Spleen (tissue), 11 donors: Measurements from ENCODE around the gene BEX5. TPM values are rescaled to one million over a fixed set of nuclear protein-coding genes. Genes with fewer than 3 reads are reported as not detected.
"Not testable (repeated sequence)": the region's sequence is repeated elsewhere in the genome, so short reads cannot be mapped to it uniquely, and the experiment has no call there.

ENCODE experiments used
- DNase-seq: peaks from one replicate; pipeline ENCODE4 v3.0.0-alpha.2; 2020
- H3K27ac ChIP-seq, 8 donors: fragments of 200-600 bp; sonication (generic) in 7 of 8; 1 replicate in 4 of 8; 2 replicates in 4 of 8; pipeline versions ENCODE4 v1.5.0 to v1.8.0; 2016 to 2021; ENCODE audit warnings: inconsistent platforms in 4 of 8, mild to moderate bottlenecking in 4 of 8, moderate library complexity in 1 of 8
- H3K27me3 ChIP-seq, 7 donors: fragments of 200-600 bp; sonication (generic) in 6 of 7; replicated peaks in 1 of 7; 1 replicate in 4 of 7; 2 replicates in 3 of 7; pipeline versions ENCODE4 v1.5.0 to v1.8.0; 2016 to 2021; ENCODE audit warnings: inconsistent platforms in 3 of 7, mild to moderate bottlenecking in 1 of 7
- H3K36me3 ChIP-seq, 6 donors: fragments of 200-600 bp; sonication (generic) in 5 of 6; 1 replicate in 4 of 6; 2 replicates in 2 of 6; pipeline versions ENCODE4 v1.5.0 to v1.8.0; 2016 to 2021; ENCODE audit warnings: inconsistent platforms in 2 of 6
- H3K4me1 ChIP-seq, 6 donors: fragments of 200-600 bp; sonication (generic) in 5 of 6; 1 replicate in 3 of 6; 2 replicates in 3 of 6; pipeline versions ENCODE4 v1.5.0 to v1.8.0; 2016 to 2021; ENCODE audit warnings: inconsistent platforms in 3 of 6
- H3K4me3 ChIP-seq, 8 donors: fragments of 200-600 bp; sonication (generic) in 7 of 8; 1 replicate in 4 of 8; 2 replicates in 4 of 8; pipeline versions ENCODE4 v1.5.0 to v1.8.0; 2016 to 2021; ENCODE audit warnings: inconsistent platforms in 4 of 8, mild to moderate bottlenecking in 4 of 8, moderate library complexity in 2 of 8
- H3K9me3 ChIP-seq, 8 donors: fragments of 200-600 bp; sonication (generic) in 7 of 8; 1 replicate in 4 of 8; 2 replicates in 4 of 8; pipeline versions ENCODE4 v1.5.0 to v1.8.0; 2016 to 2021; ENCODE audit warnings: inconsistent platforms in 4 of 8
- POLR2A ChIP-seq, 3 donors: fragments of 450-650 bp; IDR thresholded peaks; one replicate each; pipeline ENCODE4 v1.5.1; 2017; ENCODE audit warnings: antibody characterized with exemption in 3 of 3, mild to moderate bottlenecking in 1 of 3
- POLR2AphosphoS5 ChIP-seq, 3 donors: sonication (generic); formaldehyde crosslinking; IDR thresholded peaks; one replicate each; pipeline ENCODE4 v1.5.1; 2017; ENCODE audit warnings: antibody characterized with exemption in 3 of 3
- WGBS, 5 donors: extraction: QIAGEN DNeasy Blood & Tissue Kit in 3 of 5; methylation state at CpG; one replicate each; pipeline versions ENCODE4 v1.1.5 to v1.1.7; 2013 to 2018; 5-methylcytosine and 5-hydroxymethylcytosine counted together
- intact Hi-C: fragments of 100-400 bp; cut with DNase I; formaldehyde crosslinking; loops from one replicate; pipeline ENCODE4 v1.15.0; 2023; ENCODE audit warnings: low total_unique reads
- polyA plus RNA-seq, 3 donors: library from polyadenylated mRNA; stranded (reverse); fragments of 200-250 nt; gene quantifications; one replicate each; pipeline ENCODE4 v1.2.1, GENCODE V29; 2013
- total RNA-seq, 7 donors: library from RNA; depleted of rRNA in 3 of 7; stranded (reverse); fragments of >200 nt in 3 of 7; fragmentation: NEBNext Ultra II Directional in 4 of 7; extraction: Animal tissue kit (Norgen Biotek cat#: 25700) in 4 of 7; gene quantifications; one replicate each; pipeline versions ENCODE4 v1.1.0 to v1.2.1, GENCODE V29; 2016 to 2021
- TF ChIP-seq, protein P1 (sequence below), 11 experiments: fragments of 200-600 bp in 7 of 11; fragments of 450-650 bp in 4 of 11; sonication (generic) in 4 of 11; IDR thresholded peaks in 8 of 11; conservative IDR thresholded peaks in 3 of 11; 1 replicate in 7 of 11; 2 replicates in 4 of 11; pipeline versions ENCODE4 v1.4.0 to v1.8.0; 2016 to 2021; ENCODE audit warnings: antibody characterized with exemption in 11 of 11, inconsistent platforms in 4 of 11, mild to moderate bottlenecking in 1 of 11
- donor health status: healthy with polysubstance abuse.
- donor health status: DM: no; HTN: no; CAD: no; lungs with moderate emphysema.
- donor health status: DM: no; HTN: no; CAD: no.
- donor health status: Bipolar disorder and iron deficiency.
- donor health status: healthy.
- donor health status: DM: no; HTN: no; CAD: no.
- donor health status: DM: yes; HTN: yes; CAD: no.

BEX5 gene
- total and polyA plus RNA-seq, 10 donors = 1.8 to 5.1 (median 3.1) TPM

DNA sequence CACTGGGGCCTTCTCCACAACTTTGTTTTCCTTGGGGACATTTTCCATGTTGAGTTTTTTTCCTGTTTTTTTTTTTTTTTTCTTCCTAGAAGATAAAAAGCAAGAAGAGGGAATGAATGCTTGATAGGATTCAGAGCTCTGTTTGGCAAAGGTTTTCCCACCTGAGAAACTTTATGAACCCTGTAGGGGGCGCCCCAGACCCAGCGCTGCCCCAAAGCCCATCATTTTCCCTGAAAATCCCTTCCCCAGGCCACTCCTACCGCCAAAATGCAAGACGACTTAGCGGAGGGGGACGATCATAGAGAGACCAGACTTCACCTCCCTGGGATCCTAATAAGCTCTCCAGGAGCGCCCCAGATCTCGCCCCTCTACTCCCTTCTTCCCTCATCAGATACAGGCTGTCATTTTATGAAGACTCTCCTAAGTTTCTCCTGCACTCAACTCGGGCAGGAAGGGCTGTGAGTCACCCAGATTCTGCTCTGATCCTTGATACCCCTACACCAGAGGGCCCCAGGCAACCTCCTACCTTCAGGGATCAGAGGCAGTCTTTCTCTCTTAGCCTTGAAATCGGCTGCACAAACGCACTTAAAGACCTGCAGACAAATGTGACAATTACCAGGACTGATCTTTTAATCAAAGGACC lies 1.4 kb downstream of the BEX5 start:
- DNase-seq = no peak
- no peaks in the 10 kb centered on the region for H3K9me3 ChIP-seq
- H3K36me3 ChIP-seq = no peaks in the 10 kb centered on the region
- TF ChIP-seq, protein P1, sequence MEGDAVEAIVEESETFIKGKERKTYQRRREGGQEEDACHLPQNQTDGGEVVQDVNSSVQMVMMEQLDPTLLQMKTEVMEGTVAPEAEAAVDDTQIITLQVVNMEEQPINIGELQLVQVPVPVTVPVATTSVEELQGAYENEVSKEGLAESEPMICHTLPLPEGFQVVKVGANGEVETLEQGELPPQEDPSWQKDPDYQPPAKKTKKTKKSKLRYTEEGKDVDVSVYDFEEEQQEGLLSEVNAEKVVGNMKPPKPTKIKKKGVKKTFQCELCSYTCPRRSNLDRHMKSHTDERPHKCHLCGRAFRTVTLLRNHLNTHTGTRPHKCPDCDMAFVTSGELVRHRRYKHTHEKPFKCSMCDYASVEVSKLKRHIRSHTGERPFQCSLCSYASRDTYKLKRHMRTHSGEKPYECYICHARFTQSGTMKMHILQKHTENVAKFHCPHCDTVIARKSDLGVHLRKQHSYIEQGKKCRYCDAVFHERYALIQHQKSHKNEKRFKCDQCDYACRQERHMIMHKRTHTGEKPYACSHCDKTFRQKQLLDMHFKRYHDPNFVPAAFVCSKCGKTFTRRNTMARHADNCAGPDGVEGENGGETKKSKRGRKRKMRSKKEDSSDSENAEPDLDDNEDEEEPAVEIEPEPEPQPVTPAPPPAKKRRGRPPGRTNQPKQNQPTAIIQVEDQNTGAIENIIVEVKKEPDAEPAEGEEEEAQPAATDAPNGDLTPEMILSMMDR (IDR thresholded peaks at IDR 0.05 in 8 of 11, conservative IDR thresholded peaks at IDR 0.05 in 3 of 11) = peak in 4 of 11 experiments; percentile 18 to 35 (median 28)
- TF ChIP-seq POLR2A (IDR thresholded peaks at IDR 0.05) (no peak), POLR2AphosphoS5 (IDR thresholded peaks at IDR 0.05) (no peak)
- WGBS, 5 donors = 9 to 21% (median 18%) methylated on average over 10 to 11 of the region's 11 CpGs
- H3K4me3 ChIP-seq = peak overlapping the region in 3 of 8 donors; percentile 35 to 69 (median 49)
- no peaks in the 10 kb centered on the region for H3K4me1 ChIP-seq
- H3K27me3 ChIP-seq = peaks cover 0 to 24% (median 0%) of the 10 kb centered on the region in 7 donors
- intact Hi-C loops = no loop called here
- no peak overlapping the region for H3K27ac ChIP-seq

DNA sequence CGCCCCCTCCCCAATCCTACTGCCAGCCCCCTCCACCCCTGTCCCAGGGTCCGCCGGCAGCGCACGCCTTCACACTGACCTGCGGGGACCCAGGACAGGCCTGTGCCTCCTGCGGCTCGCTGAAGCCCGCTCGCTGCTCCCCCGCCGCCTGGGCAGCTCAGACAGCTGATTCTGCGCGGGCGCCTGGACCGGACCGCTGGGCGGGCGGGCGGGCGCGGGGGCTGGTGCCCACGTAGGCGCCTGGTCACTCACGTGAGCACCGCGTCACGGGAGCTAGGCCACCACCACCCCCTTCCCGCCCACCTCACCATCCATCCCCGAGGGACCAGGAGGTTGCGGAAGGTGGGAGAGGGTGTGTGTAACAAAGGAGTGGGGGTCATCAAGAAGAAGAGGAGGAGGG lies 13.5 kb downstream of the BEX5 start, which contains the start of gene TCEAL6:
Gene TCEAL6, minus strand, starts transcription at position 208 of the 400 bp plus-strand sequence.
- H3K9me3 ChIP-seq = not testable (repeated sequence)

DNA sequence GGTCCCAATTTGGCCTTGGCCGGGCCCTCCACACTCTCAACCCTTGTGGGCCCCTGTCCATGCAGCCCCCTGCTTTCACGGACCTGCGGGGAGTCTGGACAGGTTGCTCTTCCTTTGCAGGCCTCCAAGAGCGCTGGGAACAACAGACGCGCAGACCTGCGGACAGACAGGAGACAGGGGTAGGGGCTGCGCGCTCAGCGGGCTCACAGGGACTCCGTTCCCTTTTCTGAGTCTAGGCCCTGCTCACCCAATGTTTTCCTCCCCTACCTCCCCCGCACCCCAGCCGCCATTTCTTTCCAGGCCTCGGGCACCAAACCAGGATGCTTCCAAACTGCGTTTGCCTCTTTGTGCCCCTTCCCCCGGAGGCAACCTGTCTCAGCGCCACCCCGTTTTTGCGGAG lies 14.1 kb downstream of the BEX5 start:
- H3K9me3 ChIP-seq, intact Hi-C loops, DNase-seq, H3K4me1 ChIP-seq, H3K36me3 ChIP-seq, H3K4me3 ChIP-seq, H3K27ac ChIP-seq: not testable (repeated sequence)
- peaks cover 0 to 29% (median 7%) of the 10 kb centered on the region in 7 donors for H3K27me3 ChIP-seq
- 11 to 45% (median 28%) methylated on average over 14 to 19 of the region's 19 CpGs for WGBS, 5 donors

More for the DNA sequence above, 13.5 kb downstream of the BEX5 start, which contains the start of gene TCEAL6:
- H3K4me3 ChIP-seq, DNase-seq, H3K27ac ChIP-seq, H3K36me3 ChIP-seq, intact Hi-C loops, H3K4me1 ChIP-seq: not testable (repeated sequence)
- H3K27me3 ChIP-seq = peaks cover 0 to 31% (median 7%) of the 10 kb centered on the region in 7 donors
- WGBS, 5 donors = 7 to 40% (median 28%) methylated on average over 1 to 25 of the region's 31 CpGs

DNA sequence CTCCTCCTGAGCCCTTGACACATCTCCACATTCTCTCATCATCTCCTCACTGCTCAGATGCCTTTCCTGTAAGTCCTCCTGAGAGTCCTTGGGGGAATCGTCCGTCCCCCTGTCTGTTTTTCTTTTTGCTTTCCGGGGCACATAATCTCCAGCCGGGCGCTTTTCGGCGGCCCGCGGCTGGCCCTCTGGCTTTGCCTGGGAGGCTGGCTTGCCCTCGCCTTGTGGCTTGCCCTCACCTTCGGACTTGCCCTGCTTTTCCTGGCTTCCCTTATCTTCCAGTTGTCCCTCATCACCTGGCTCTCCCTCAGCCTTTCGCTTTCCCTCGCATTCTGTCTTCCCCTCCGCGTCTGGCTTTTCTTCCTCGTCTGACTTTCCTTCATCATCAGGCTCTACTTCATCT lies 14.9 kb downstream of the BEX5 start:
- H3K4me3 ChIP-seq, H3K27ac ChIP-seq, H3K4me1 ChIP-seq, DNase-seq, H3K9me3 ChIP-seq, intact Hi-C loops, H3K36me3 ChIP-seq: not testable (repeated sequence)
- peaks cover 0 to 29% (median 7%) of the 10 kb centered on the region in 7 donors for H3K27me3 ChIP-seq
- WGBS, 5 donors = 48 to 76% (median 70%) methylated on average over 16 of the region's 16 CpGs

DNA sequence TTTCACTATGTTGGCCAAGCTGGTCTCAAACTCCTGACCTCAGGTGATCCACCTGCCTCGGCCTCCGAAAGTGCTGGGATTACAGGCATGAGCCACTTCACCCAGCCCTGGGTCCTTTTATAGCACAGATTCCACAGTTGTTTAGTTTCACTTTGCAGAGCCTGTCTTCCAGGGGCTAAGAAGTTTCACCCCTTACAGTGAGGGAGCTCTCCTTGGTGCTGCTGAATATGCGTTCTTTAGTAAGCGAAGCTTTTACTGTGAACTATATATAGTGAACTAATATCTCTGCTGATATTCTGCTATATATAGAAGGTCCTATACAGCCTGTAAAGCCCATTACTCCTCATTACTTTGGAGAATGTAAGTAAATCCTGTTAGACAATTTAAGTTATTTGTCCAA lies 17.7 kb downstream of the BEX5 start:
- WGBS, 5 donors = 50 to 79% (median 72%) methylated on average over 4 of the region's 4 CpGs
- TF ChIP-seq POLR2AphosphoS5 (IDR thresholded peaks at IDR 0.05) = no peak
- TF ChIP-seq, protein P1 (IDR thresholded peaks at IDR 0.05 in 8 of 11, conservative IDR thresholded peaks at IDR 0.05 in 3 of 11) = no peak
- TF ChIP-seq POLR2A (IDR thresholded peaks at IDR 0.05) = no peak
- Histone ChIP-seq H3K9me3 (no peaks in the 10 kb centered on the region), H3K27me3 (peaks cover 0 to 21% (median 7%) of the 10 kb centered on the region in 7 donors), H3K4me3 (no peak overlapping the region), H3K4me1 (no peaks in the 10 kb centered on the region), H3K27ac (no peak overlapping the region), H3K36me3 (no peaks in the 10 kb centered on the region)
- DNase-seq = no peak
- intact Hi-C loops = no loop called here
